Stimulated activated CD8-positive, alpha-beta memory T cell treated with anti-CD3 and anti-CD28 coated beads, Interleukin-7, amount 100 ng/mL, for 4 hours (primary cell): ENCODE results near the gene JAKMIP3.

ENCODE experiments used
- DNase-seq, 2 donors: peaks; one replicate each; pipeline ENCODE4 v3.0.0-alpha.2; 2020; ENCODE audit warnings: low read depth in 2 of 2

The JAKMIP3 gene

GRCh38 chr10:132097609-132098377, 32.0 kb downstream of the JAKMIP3 start:
- no peak for DNase-seq

DNA sequence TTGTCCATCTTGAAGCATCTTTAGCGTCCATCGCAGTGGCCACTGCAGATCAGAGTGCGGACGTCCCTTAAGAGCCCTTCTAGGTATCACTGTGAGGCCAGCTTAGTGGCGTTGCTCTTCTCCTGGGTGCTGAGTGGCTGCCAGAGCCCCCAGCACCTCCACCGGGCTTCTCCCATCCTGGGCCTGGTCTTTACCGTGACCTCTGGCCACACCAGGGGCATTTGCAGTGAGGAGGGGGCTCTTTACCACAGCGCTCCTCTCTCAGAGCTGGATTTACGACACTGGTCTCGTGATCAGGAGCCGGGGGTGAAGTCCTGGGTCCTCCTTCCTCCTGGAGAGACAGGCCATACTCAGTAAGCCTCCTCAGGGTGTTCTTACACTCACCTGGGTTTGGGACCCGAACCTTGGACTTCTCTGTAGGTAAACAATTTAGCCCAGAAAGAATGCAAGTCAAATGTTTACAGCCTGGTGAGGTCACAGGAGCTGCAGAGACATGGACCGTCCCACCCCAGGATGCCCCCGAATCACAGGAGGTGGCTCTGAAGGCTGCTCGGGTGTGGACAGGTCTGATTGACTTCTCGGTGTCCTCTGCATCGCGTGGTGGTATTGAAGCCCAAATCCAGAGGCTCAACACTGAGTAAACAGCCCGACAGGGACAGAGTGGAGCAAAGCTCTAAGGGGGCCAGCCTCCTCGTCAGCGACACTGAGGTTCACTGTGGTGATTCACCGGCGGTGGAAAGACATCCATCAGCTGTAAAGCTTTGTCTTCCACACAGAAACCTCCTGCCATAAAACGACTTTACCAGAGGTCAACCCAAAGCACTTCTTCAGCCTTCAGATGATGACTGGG, 33.0 kb downstream of the JAKMIP3 start:
- no peak for DNase-seq

DNA sequence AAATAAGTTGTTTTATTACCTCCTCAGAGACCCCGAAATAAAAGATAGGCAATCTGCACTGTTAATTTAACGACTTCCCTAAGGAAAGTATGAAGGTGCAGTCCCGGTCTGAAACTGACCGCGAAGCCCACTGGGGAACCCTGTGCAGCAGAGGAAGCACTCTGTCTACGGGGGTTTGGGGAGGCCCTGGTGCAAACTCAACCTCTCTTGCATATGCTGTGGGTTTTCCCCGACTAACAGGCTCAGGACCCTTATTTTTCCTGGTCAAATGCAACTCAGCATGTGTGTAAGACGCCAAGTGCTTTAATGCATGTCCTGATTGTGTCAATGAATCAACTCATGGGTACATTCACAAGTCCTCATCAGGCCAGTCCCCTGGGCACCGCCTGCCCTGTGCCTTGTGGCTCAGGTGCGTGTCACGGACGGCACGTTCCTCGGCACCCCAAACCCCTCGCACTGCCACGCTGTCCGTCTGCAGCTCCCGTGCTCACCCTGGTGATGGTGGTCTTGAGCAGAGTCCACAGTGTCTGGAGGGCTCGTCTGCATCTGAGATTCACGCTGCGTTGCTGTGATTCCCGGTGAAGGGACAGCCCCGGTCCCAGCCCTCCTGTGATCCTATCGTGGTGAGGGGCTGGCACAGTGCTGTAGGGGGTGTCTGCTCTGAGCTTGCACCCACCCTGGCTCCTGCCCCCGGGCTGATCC, 33.8 kb downstream of the JAKMIP3 start:
- no peak for DNase-seq

DNA sequence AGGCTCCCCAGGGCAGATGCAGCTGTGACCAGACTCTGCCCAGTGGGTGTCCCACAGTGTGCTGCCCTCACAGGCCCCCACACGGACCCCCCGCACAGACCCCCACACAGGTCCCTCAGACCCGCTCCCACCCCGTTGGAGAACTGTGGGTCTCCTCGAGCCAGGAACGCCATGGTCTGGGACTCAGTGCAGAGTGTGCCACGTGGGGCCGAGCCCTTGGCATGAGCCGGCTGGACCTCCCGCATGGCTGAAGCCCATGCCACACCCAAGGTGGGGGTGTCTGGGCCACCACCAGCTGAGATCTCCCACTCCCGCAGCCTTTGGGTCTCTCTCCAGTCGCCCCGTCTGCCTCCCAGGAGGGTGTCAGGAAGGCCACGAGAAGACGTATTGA, 34.3 kb downstream of the JAKMIP3 start:
- DNase-seq = no peak

- DNase-seq = no peak
These were observed 35.0 kb downstream of the JAKMIP3 start for GRCh38 chr10:132100556-132101349.

GRCh38 chr10:132101529-132101928, 35.8 kb downstream of the JAKMIP3 start:
- DNase-seq = no peak

GRCh38 chr10:132102071-132102716, 36.4 kb downstream of the JAKMIP3 start:
- DNase-seq = no peak

GRCh38 chr10:132102717-132103110, 37.0 kb downstream of the JAKMIP3 start:
- DNase-seq = no peak

GRCh38 chr10:132103116-132103910, 37.6 kb downstream of the JAKMIP3 start:
- no peak for DNase-seq

- DNase-seq = no peak
These were observed 38.3 kb downstream of the JAKMIP3 start for GRCh38 chr10:132104062-132104461.

DNA sequence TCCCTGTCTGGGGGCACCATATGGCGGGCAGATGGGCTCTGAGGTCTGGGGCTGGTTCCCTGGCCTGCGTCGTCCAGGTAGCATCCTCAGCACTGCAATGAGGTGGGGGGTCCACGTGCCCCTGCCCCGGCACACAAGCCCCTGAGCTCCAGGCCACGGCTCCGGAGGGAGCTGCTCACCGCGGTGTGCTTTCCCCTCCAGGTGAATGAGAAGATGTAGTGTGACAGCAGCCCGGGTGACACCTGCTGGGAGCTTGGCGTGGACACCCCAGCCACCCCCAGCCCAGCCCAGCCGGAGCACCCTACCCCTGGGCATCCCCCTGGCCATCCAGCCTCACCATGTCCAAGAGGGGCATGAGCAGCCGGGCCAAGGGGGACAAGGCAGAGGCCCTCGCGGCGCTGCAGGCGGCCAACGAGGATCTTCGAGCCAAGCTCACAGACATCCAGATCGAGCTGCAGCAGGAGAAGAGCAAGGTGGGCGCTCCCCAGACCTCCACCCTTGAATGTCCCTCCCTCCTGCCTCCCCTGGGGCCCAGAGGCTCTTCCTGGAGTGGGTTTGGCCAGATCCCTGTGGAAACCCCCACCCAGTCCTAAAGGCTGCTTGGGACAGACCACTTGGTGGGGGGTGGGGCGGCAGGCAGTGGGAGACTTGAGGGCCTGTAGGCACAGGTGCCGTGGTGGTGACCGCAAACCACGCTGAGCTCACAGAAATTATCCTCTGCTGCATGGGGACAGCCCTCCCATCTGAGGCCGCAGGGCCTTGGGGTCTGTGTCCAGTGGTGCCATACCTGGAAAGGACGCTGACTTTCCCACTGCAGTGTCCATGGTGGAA, 38.9 kb downstream of the JAKMIP3 start:
- no peak for DNase-seq

GRCh38 chr10:132105302-132105995, 39.7 kb downstream of the JAKMIP3 start:
- DNase-seq = no peak

GRCh38 chr10:132106431-132106830, 40.7 kb downstream of the JAKMIP3 start:
- no peak for DNase-seq

DNA sequence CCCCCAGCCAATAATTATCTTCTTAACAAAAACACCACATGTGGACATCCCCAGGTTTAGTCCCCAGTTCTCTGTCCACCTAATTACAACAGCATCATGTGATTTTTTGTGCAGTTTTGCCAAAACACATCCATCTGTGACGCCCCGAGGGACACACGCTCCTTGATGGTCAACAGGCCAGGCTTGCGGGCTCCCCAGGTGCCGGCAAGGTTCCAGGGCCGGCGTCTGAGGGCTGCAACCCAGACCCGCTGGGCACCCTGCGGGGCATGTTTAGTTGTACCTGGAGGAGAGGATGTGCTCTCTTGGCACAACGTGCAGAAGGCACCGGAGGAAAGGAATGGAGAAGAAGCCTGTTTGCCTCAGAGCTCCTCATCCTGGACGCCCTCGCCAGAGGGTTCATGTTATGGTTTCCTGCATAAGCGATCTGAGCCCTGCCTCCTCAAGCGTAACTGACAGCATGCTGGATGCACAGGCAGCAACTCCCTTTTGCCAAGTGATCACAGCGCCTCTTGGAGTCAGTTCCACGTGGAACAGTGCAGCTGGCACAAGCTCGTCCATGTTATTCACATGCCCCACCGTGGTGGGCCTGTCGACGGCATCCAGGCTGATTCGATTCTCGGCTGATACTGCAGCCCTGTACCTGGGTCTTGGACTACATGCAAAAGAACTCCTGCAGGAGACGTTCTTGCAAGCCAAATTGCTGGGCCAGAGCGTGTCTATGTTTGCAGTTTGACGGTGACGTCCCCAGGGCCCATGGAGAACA, 41.6 kb downstream of the JAKMIP3 start:
- DNase-seq = no peak

GRCh38 chr10:132107949-132108877, 42.5 kb downstream of the JAKMIP3 start:
- no peak for DNase-seq

- no peak for DNase-seq
These were observed 43.8 kb downstream of the JAKMIP3 start for GRCh38 chr10:132109341-132110110.
